GM21360 (cell line): ENCODE results near the gene ATAD2B.
A peak's percentile ranks its signal among the peaks of the same experiment; 100 is the strongest.

ENCODE experiments used
- ATAC-seq: cut with Tn5 transposase; IDR thresholded peaks from one replicate; pipeline ENCODE4 v1.9.1; 2021; ENCODE audit warnings: mild to moderate bottlenecking, moderate library complexity; ENCODE audit not compliant: unreplicated experiment

ATAD2B gene

DNA sequence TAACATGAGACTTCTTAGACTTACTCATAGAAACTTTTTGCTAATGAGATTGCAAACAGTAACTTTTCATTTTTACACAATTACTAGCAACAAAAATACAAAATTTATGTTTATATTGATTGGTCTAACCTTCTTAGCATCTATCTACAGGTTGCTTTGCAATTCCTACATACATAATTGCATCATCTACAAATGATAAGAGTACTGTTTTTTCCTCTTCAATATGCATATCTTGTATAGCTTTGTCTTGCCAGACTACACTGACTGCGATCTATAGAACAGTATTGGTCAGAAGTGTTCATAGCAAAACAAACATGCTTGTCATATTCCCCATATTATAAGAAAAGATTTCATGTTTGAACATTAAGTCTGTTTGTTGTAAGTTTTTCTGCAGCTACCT lies 87.9 kb downstream of the ATAD2B start:
- no peak for ATAC-seq

DNA sequence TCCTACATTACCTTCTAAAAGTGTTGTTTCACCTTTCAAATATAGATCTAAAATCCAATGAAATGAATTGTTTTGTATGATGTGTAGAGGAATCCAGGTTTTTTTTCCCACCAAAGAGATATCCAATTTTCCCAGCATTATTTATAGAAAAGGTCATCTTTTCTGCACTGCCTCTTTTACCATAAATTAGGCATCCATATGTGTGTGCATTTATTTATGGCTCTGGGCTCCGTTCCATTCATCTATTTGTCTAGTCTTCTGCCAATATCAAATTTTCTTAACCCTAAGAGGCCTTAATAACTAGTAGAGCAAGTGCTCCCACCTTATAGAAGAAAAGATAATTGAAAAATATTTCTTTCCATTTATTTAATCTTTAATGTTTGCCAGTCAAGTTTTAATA lies 88.3 kb downstream of the ATAD2B start:
- no peak for ATAC-seq

DNA sequence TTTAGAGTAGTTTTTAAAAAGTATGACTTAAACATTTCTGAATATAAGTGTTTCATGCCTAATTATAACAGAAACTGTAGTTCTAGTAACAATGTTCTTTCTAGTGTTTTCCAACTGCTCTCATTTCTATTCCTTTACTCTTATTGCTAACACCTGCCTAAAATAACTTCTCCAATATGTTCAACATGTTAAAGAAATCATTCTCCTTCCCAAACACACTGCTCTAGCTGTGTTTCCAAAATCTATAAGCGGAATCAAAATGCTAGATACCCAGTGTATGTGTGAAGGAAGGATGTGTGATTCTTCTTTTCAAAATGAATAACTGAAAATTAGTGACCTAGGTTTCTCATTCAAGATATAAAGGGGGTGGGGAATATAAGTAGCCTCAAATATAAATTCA lies 89.1 kb downstream of the ATAD2B start:
- ATAC-seq: no peak

DNA sequence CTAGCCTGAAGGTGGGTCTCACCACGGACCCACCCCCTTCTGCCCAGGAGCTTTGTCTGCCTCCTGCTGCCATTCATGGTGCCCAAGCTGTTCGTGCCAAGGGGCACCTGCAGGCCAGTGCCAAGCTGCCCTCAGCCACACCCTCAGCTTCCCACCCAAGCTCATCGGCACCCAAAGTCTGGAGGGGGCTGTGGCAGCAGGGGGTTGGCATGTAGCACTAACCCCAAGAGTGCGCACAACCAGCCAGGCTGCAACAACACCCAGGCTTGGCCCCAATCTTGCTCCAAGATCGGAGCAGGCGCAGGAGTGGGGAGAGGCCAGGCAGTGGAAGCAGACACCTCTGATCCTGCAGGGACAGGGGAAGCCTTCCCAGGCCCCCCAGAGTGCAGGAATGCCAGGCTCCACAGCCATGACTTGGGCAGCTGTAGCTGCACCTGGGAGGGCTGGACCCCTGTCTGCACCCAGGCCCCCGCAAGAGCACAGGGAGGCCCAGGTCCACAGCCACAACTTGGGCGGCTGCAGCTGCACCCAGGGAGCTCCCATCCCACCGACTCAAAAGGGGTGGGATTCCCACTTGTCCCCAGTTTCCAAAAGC lies 89.9 kb downstream of the ATAD2B start:
- ATAC-seq: no peak

DNA sequence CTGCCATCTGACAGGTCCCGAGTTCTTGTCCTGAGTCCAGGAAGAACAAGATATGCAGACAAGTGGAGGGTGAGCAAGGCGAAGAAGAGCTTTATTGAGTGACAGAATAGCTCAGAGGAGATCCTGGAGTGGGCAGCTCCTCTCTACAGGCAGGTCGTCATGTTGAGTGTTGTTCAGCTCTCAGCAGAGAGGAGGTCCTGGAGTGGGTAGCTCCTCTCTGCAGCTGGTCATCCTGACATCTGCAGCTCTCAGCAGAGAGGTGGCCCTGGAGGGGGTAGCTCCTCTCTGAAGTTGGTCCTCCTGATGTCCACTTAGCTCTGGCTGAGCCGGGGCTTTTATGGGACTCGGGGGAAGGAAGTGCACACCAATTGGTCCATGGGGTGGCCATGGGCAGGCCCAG lies 90.4 kb downstream of the ATAD2B start:
- no peak for ATAC-seq

DNA sequence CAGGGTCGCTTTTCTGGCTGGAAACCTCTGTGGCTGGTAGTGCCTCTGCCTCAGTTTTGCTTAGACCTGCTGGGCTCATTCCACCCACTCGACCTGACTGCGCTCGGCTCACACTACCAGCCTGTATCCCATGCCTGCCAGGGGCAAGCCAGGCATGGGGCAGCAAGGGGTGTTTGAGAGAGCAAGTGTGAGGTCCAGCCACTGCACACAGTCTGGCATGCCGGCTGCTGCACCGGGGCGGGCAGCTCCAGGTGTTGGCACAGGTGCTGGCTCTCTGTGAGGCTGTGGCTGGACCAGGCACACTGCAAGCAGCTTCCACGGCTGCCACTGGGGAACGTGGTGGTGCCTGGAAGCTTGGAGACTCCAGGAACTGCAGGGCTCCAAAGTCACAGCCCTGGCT lies 90.9 kb downstream of the ATAD2B start:
- ATAC-seq: no peak

DNA sequence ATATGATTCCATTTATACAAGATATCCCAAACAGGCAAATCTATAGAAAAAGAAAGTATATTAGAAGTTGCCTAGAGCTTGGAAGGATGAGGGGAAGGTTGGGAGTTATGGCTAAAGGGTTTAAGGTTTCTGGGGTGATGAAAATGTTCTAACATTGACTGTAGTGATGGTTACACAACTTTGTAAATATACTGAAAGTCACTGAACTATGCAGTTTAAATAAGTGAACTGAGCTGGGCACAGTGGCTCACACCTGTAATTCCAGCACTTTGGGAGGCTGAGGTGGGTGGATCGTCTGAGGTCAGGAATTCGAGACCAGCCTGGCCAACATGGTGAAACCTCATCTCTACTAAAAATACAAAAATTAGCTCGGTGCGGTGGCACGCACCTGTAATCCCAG lies 91.5 kb downstream of the ATAD2B start:
- no peak for ATAC-seq

DNA sequence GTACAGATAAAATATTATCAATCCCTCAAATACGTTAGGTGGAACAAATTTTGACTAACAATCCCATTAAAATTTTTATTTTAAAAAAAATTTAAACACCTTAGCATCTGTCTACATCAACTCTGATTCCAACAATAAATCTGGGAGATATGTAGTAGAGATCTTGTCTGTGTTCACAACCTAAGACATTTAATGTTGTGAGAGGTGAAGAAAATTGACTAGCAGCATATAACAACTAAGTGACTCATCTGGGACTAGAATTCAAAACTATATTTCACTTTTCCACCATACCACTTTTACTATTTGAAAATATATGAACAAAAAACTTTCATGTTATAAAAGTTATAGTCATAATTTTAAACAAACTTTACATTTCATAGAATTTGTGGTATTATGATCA lies 97.9 kb downstream of the ATAD2B start:
- no peak for ATAC-seq

DNA sequence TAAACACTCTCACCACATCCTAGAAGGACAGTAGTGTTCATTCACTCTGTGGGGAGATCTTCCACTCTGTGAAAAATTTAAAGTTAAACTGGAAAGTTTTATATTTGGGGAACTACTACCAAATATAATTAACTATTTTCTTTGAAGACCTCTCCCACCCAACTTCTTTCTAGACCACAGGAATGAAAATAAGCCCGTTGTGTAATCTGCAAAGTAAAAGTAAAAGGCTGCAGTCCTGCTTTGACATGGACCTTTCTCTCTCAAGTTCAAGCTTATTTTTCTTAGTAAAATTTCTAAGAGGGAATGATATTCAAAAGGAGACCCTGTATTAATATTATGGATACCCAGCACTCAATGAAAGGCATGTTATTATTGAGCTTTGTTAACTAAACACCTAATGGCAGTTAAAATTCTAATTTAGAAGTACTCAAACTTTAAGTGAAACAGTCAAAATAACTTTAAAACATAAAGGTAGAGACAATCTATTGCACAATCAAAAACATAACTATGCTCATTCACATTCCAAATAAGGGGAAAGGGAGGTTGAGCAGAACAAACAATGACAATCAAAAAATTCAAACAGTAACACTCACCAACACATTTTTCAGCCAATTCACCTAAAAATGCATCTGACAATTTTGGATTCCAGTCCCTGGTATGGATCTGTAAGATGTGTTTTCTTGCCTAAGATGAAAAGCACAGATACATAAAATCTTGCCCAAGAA lies 98.5 kb downstream of the ATAD2B start:
- ATAC-seq: no peak

DNA sequence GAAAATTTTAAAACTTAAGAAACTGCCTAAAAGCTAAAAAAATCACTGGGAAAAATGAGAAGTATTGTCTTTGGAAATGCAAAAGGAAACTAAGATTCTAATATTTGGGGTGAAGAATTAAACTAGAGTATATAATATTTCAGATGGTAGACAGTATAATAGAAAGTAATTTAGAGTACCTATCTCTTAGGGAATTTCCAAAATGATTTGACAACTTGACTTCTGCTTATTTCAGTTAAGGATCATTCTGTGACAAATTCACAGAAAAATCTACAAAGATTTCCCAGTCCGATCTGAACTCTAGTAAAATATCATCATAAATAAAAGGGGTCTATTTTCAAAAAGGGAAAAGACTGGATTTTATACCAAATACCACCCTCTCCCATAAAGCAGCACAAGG lies 99.6 kb downstream of the ATAD2B start:
- ATAC-seq: no peak

DNA sequence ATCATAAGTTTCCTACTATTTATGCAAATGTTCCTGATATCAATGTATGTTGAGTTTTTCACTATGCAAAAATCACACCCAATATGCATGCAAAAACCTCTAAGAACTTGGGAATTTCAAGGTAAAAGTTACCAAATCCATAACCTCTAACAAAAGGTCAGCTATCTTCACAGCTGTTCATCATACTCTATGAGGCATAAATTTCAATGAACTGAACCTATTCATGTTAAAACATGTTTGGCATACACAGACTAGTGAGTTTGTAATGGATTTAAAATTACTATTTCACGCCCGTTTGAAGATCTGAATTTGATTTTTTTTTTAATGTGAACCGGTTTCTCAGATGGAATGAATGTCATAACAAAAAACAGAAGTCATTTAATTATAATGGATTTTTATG lies 100.2 kb downstream of the ATAD2B start:
- ATAC-seq: no peak

DNA sequence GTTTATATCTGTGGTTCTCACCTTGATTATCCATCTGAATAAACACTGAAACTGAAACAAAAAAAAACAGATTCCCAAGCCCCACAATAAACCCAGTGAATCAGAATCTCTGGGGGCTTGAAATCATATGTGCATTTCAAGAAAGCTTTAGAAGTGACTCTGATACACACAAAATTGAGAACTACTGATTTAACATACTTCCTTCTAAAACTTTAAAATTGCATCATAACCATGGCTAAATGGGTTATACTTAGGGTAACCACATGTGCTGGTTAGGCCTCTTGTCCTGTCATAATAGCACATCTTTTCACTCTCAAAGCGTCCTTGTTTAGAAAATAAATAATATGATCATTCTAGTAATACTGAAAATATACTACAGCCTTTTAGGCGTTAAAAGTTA lies 100.9 kb downstream of the ATAD2B start:
- no peak for ATAC-seq

DNA sequence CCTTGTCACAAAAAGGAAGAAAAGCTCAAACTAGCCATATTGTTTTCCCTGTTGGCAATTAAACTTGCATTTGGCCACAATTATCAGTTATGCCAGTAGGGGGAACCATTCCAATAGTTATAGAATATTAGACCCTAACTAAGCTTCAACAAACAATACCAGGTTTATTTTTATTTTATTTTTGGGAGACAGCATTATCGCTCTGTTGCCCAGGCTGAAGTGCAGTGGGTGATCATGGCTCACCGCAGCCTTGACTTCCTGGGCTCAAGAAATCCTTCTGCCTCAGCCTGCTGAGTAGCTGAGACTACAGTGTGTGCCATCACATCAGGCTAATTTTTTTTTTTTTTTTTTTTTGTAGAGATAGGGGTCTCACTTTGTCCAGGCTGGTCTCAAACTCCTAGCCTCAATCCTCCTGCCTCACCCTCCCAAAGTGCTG lies 102.1 kb downstream of the ATAD2B start:
- ATAC-seq: peak; percentile 63

DNA sequence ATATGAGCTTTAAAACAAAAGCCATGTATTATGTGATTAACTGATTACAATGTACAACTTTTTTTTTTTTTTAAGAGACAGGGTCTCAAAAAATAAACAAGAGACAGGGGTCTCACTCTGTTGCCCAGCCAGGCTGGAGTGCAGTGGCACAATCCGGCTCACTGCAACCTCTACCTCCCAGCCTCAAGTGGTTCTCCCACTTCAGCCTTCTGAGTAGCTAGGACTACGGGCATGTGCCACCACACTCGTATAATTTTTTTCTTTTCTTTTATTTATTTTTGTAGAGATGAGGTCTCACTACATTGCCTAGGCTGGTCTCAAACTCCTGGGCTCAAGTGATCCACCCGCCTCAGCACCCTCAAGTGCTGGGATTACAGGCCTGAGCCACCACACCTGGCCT lies 103.1 kb downstream of the ATAD2B start:
- no peak for ATAC-seq

DNA sequence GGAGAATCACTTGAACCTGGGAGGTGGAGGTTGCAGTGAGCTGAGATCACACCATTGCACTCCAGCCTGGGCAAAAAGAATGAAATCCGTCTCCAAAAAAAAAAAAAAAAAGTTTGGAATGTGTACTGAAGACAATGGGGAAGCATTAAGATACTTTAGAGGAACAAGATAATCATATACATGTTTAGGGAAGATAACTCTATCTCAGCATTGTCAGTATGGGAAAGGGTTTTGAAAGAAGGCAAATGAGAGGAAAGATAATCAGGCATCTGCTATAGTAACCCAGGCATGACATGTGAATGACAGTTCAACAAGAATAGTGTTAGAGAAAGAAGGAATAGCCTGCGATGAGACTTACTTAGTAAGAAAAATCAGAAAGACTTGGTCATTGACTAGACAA lies 112.0 kb downstream of the ATAD2B start:
- ATAC-seq: no peak

DNA sequence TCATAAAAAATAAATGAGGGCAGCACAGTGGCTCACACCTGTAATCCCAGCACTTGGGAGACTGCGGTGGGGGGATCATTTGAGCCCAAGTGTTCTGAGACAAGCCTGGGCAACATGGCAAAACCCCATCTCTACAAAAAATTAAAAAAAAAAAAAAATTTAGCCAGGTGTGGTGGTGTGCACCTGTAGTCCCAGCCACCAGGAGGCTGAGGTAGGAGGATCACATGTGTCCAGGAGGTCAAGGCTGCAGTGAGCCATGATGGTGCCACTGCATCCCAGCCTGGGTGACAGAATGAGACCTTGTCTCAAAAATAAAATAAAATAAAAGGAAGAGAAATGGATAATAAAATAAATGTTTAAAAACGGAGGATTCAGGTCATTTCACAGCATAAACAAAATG lies 113.5 kb downstream of the ATAD2B start:
- ATAC-seq: no peak

DNA sequence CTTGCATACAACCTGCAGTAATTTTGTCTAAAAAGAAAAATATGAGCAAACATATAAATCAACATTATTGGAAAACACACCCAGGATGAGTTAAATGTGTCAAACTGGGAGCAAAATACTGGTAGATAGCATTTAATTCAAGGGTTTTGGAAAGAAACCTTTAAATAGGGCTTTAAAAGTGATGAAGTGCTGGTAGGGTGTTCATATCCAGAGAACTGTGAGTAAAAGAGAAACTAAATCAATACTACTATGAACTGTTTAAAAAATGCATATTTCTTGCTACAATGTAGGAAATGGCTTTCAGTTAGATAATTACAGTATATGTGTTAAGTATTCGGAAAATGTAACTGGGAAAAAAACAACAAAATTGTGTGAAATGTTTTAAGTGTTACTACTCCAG lies 117.8 kb downstream of the ATAD2B start:
- no peak for ATAC-seq

DNA sequence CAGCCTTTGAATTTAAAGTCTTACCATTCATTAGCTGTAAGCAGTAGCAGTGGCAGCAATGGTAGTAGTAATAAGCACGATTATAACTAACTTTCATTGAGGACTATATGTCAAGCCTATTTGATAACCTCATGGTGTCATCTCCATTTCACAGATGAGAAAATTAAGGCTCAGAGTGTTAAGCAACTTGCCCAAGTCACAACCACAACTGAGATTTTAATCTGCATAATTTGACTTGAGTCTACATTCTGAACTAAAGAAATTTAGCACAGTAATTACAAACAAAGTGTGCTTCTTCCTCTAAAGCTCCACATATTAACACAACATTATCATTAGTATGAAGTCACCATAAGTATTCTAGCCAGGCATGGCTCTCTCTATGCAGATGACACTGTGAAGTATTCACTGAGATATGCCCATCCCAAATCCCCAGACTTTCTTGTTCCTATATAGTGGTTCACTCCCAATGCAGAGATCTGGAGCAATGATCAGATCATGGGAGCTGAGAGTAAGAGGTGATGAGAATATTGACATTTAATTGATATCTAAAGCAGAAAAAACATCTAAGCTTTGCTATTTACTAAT lies 120.2 kb downstream of the ATAD2B start:
- no peak for ATAC-seq

DNA sequence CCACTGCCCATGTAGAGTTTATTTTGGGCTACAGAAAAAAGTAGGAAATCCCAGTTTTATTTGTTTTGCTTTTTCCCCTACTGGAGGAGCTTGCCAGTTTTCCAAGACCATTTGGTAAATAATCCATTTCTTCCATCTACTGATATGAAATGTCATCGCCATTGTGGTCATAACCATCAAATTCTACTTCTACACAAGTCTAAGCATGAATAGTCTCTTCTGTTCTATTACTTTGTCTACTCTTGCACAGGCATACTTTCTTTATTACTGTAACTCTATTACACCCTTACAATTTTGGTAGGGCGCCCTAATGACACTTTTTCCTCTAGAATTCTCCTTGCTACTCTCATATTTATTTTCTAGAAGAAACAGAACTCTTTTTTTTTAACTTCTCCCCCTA lies 120.7 kb downstream of the ATAD2B start:
- ATAC-seq: no peak

DNA sequence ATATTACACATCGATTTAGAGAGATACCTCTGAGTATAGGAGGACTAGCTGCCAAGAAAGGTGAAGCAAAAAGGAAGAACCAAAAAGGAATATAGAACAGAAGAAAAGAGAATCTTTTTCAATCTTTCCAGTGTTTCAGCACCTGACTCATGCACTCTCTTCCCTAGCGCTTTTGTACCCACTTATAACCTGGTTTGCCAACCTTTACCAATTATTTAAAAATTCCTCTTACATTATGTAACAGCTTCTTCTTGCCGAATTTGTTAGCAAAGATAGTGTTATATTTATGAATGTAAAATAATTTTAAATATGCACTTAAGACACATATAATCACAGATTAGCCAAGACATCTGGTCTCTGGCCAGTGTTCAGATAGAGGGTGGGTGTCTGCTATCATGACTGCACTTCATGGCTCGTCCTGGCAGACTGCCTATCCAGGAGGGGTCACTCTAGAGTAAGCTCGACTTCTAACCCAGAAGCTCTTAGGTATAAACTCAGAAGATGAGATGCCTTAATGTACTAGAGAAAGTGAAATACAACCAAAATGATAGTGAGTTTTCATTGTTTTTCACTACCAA lies 122.9 kb downstream of the ATAD2B start:
- ATAC-seq: no peak

DNA sequence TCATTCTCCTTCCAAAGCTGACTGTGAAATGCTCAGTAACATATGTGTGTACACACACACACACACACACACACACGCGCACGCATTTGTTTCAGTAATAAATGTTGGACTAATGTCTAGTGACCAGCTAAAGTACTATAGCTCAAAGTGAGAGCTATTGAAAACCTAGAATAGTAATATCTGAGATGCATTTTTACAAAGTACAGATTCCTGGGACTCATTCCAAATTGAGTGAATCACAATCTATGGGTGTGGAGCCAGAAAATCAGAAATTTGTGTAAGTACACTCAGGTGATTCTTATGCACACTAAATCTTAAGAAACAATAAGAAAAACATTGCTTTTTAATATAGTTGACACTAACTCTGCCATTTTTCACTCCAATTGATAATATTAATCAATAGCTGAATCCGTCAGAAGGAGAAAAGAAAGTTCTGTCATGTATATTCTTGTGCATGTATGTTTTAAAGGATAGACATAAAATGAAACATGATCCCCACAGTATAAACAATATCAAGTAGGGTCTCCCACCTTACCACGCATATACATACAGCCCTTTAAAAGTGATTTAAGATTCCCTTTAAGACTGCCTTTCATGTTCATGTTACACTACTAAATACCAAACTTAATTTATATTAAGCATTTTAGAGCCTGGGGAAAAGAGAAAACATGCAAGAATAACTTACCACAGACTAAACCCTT lies 123.5 kb downstream of the ATAD2B start:
- no peak for ATAC-seq

DNA sequence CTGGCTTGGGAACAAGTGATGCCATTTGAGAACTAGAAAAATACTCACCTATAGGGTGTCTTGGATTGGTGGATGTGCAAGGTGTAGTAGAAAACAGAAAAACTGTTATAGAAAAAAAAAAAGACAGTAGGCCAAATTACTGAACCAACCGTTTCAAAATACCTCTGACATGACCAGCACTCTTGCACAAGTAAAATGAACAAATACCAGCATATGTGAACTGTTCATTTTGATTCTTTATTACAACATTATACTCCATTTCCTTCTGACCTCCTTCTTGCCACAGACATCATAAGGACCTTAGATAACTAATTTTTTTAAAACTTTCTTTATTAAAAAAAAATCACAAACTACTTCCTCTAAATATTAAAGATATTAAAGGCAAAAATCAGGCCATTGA lies 125.5 kb downstream of the ATAD2B start:
- ATAC-seq: no peak
